ENCODE results near the gene LRTM2.

LRTM2 gene

DNA sequence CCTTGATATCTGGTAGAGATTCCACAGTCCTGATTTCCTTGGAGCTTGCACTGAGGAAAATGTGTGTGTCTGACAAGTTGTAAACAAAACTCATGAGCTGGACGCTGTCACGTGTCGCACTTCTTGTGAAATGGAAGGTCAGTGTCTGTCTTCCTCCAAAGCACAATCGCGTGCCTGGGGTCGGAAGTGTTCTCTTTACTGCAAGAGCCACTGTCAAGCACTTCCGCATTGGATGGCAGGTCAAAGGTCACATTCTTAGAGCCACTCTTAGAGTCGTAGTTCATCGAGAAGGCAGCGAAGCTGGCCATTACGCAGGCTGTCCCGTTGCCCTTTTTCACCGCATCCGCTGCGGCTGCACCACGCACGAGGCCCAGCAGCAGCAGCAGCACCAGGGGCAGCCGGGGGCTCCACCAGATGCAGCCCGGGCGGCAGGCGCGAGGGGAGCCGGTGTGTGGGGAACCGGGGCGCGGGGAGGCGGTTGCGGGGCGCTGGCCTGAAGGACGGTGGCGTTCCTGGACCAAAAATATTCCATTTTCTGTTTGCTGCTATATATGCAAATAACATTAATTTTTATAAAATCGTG, 45.0 kb downstream of the LRTM2 start:
- DNase-seq (ENCODE audit: low read depth) = no peak

DNA sequence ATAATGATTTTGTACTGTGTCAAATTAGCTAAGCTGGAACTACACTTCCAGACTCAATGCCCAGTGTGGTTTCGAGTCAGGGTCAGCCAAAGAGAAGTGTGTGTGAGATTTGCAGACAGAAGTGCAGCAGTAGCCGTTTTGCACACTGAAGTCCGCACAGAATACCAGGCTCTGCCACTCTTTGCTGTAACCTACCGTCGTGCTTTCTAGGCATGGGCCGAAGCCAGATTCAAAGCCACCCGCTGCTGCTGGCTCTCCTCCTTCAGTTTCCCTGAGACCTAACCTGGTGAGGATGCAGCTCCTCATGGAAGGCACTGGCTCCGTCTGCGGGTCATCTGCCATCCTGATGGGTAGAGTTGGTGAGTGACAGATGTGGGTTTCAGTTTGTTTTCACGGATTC, 48.8 kb downstream of the LRTM2 start:
- no peak for DNase-seq (ENCODE audit: low read depth)

DNA sequence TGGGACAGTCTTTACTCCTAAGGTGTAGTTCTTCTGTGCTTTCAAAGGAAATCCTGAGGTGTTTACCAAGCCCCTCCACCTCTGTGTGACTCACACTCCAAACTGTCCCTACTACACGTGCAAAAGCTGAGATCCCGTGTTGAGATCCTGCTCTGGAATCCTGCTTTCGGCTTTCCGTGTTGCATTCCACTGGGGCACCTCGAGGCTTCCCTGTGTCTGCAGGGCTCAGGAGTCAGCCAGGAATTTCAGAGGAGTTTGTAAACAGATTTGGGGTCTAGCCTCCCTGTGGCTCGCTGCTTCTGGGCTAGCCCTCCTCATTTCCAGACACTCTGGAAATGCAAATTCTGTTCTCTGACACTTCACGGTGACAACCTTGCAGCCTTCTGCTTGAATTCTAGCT, 49.7 kb downstream of the LRTM2 start:
- no peak for DNase-seq (ENCODE audit: low read depth)

DNA sequence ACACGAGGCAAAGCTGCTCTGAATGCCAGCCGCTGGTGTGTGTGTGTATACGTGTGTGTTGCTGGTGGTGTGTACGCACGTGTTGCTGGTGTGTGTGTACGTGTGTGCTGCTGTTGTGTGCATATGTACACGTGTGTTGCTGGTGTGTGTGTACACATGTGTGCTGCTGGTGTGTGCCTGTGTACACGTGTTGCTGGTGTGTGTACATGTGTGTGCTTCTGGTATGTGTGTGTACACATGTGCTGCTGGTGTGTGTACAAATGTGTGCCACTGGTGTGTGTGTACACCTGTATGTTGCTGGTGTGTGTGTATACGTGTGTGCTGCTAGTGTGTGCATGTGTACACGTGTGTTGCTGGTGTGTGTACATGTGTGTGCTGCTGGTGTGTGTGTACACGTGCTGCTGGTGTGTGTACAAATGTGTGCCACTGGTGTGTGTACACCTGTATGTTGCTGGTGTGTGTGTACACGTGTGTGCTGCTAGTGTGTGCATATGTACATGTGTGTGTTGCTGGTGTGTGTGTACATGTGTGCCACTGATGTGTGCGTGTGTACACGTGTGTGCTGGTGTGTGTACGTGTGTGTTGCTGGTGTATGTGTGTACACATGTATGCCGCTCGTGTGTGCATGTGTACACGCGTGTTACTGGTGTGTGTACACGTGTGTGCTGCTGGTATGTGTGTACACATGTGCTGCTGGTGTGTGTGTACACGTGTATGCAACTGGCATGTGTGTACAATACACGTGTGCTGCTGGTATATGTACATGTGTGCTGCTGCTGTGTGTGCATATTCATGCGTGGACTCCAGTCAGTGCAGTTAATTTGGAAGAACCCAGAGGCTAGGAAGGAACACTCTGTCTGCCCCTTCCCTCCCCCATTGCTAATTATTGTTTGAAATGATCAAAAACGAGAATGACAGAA, 50.9 kb downstream of the LRTM2 start:
- no peak for DNase-seq (ENCODE audit: low read depth)

DNA sequence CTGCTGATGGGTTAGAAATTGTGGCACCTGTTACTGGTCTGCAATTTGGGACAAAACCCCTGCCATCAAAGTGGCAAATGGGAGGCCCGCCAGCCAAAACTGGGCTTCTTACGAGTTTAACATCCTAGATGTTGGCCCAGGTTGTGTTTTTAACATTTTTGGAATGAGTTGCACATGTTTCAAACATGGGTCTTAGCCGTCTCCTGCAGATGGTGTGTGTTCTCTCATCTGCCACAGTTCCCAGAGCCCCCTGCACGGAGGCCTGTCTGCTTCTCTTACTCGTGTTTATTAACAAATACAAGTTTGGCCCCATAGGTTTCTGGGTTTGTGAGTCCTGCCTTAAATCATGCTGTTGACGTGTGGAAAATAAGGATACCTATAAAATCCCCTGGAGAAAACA, 51.6 kb downstream of the LRTM2 start:
- no peak for DNase-seq (ENCODE audit: low read depth)

DNA sequence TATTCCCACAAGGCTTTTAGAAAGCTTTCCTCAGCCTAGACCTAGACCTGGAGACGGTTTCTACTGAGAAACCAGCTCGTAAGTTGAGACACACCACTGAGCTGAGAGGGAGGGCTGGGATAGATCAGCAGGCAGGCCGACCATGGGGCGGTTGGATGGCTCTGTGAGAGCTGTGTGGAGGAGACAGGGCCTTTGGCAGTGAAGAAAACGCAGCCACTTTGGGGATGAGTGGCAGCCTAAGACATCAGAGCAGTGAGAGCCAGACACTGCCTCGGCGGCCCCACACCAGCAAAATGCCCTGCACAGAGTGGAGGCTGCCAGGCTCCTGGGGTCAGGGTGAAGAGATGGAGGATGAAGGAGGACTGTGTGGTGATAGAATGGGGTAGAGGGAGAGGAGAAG, 52.1 kb downstream of the LRTM2 start:
- DNase-seq (ENCODE audit: low read depth) = no peak

DNA sequence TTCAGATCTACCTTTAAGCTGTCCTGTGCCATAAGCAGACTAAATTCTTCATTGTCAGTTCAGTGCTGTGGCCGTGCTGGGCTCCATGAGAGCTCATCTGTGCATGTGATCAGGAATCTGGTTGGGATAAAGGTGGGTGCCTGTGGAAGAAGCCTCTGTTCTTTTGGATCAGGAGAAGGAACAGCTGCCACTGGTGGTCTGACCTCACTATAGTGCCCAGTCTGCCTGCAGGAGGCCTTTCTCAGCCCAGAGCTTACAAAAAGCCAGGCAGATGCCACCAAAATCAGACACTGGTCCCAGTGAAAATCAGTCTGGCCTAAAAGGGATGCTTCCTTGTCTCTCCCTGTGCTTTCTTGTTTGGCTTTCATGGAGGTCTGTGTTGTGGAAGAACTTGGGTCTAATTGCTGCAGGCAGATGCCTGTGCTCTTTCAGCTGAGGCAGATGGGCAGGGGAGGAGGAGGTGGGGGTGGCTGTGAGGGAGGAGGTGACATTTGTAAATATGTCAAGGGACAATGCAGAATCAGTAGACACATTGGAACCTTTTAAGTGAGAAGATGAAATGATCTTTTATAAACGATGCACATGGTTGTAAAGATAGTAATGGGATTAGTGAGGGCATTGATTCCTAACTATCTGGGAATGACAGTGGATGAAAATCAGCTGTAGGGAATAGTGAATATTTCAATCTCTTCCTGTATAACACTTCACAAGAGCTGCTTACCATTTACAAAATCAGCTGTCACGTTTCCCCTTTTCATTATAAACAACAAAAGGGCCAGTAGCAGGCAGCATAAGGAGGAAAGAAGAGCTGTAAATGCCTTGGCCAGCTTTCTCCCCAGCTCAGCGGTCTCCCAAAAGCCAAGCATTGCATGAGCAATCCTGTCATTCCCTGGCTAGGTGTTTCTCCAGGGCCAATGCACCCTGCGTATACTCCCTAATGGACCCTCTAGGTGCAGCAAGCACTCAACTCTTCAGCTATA, 53.5 kb downstream of the LRTM2 start:
- DNase-seq (ENCODE audit: low read depth) = no peak

DNA sequence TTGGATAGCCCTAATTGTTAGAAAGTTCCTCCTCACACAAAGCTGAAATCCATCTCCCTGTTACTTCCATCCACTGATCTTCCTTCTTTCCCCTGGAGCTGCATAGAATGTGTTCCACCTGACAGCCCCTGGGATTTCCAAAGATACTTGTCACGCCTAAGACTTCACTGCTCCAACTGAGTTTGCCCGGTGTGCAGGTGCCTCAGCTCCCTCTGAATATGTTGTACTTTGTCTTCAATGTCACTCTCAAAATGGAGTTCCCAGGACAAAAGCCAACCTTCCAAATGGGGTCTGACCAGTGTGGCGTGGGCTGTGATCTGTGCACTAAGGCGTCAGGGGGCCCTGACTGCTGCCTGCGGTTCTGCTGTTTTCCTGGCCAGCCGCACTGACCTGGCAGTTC, 55.2 kb downstream of the LRTM2 start:
- no peak for DNase-seq (ENCODE audit: low read depth)

DNA sequence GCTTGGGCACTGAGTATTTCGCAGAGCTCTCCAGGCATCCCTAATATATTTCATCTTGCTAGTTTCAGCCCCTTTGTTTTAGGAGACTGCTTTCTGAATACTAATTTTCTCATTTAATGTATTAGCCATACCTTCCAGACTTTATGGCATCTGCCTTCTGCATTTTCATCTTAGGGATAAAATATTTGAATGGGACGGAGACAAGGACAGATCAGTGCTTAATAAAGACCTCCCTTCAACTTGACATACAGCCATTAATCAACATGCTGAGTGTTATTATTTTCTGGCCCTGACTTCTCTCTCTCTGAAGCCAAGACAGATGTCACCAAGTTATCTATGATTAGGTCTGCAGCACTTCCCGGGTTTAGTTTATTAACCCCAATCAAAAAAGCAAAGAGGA, 55.7 kb downstream of the LRTM2 start:
- DNase-seq (ENCODE audit: low read depth) = no peak

DNA sequence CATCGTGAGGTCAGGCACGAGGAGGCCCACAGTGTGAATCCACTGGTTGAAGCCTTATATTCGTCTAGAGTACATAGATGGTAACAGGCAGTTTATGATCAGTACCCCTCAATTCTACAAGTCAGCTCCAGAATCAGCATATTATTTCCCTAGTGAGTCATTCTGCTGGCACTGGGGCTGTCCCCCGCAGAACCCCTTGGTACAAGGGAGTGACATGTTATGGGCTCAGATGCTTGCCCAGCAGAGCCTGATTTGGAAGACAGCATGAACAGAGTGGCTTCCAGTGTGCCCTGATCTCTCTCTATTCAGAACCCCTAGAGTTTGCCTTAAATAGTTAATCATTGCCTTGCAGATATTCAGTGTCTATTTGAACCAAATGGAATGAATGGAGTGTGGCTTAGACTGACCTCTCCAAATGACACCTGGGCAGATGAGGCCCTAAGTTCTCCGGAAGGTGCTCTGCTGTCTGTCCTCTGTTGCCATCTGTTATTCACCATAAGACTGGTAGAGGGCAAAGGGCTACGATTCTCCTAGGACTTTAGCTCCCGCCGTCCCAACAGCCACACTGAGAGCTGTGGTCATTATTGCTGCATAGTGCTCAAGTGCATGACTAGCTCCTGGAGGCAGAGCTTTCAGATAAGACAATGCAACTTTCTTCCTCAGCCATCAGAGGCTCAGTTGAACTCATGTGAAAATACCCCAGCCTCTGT, 57.0 kb downstream of the LRTM2 start:
- DNase-seq (ENCODE audit: low read depth) = no peak

DNA sequence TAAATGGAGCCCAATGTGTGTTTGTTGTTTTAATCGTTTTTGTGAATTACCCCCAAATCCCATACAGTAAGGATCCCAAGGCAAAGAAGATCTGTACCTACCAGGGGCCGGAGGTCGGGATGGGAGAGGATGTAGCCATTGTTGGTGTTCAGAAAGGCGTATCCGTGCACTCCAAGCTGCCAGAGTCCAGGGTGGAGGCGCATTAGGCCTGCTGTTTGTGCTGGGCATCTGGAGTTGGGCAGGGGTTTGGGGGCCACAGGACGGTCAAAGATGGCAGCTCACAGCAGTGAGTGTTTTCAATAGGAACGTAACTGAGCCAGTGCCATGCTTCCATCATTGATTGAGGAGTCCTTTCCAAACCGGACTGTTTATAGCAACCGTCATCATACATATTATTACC, 57.8 kb downstream of the LRTM2 start:
- no peak for DNase-seq (ENCODE audit: low read depth)

DNA sequence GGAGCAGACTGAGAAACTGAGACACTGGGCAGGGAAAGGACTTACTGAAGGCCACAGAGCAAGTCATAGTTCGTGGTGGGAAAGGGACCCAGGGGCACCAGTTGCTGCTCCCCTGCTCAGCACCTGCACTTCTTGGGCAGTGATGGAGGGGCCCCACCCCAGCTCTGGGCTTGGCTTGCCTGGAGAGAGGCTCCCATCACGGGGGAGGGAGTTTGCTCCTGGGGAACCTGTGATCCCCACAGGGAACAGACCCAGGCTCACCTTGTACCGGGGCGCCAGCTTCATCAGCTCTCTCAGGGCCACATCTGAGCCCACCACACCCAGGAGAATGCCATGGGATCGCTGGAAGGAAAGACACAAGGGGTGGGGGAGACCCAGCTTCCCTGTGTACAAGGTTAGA, 58.3 kb downstream of the LRTM2 start:
- no peak for DNase-seq (ENCODE audit: low read depth)

DNA sequence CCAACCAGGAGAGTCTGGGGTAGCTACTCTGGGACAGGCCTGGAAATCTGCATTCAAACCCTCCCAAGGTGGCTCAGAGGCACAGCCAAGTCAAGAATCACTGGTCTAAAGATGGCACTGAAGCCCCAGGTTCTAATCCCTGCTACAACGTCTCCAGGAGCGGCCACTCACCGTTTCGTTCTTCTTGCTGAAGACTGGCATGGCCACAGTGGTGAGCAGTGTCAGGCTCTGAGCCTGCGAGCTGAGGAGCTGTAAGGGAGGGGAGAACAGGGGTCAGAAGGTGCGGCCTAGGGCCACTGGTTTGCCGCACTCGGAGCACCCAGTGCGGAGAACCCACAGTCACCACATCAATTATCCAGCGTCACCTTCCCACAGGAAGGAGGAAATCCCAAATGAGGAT, 59.3 kb downstream of the LRTM2 start:
- DNase-seq (ENCODE audit: low read depth) = no peak

DNA sequence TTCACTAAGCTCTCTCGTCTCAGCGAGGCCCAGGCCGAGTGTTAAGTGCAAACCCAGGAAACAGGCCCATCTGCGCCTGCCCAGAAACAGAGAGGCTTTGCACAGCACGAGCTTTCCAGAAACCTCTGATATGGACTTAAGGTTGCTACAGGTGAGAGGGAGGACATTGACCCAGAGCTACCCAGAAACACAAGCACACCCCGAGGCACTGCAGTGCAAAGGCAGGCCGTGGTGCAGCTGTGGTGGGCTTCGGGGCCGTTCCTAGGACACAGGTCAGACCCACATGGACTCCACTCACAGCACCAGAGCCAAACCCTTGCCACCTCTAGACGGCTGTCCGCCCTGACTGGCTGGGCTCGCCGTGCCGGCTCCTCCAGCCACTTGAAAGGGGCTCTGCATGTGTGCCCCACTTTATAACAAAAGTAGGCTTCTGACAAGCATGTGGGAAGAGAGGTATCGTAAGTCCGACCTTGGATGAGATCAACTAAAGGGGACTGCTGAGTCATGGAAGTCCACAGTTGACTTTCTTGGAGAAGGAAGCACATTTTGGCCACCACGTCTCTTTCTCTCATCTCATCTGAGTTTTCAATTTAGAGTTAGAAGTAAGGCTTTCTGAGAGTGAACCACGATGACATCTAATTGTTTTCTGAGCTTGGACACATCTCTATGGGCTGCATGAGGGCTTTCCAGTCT, 59.9 kb downstream of the LRTM2 start:
- DNase-seq (ENCODE audit: low read depth) = no peak

DNA sequence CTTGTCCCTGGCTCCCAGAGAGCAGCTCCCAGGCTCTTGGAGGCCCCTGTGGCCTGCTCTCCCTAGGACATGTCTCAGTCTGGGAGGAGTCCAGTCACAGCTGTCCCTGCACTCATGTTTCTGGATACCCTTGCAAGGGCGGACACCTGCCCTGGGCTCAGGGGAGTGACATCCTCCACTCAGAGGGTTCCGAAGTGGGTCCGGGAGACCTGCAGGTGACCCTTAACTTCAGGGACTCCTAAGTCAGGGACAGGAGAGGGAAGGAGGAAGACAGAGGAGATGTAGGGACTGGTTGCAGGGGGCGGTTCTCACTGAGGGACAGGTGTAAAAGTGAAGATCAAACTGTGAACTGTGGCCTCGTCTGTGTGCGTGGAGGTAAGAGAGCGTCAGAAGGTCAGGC, 60.5 kb downstream of the LRTM2 start:
- no peak for DNase-seq (ENCODE audit: low read depth)

DNA sequence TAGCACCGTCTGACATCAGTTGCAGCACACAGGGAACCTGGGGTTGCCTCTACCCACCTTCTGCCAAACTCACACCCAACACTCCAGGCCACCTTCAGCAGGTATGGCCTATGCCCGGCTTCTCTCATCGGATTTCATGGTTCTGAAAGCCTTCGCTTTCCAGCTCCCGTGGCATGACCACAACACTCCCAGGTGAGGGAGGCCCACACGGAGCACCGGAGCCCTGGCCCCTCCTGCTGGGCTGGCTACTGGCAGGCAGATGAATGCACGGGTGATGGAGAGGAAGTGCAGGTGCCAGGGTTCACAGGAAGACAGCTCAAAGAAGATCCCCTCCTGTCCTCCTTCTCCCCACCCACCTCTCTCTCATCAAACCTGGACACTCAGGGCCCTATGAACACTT, 60.9 kb downstream of the LRTM2 start:
- DNase-seq (ENCODE audit: low read depth) = no peak

DNA sequence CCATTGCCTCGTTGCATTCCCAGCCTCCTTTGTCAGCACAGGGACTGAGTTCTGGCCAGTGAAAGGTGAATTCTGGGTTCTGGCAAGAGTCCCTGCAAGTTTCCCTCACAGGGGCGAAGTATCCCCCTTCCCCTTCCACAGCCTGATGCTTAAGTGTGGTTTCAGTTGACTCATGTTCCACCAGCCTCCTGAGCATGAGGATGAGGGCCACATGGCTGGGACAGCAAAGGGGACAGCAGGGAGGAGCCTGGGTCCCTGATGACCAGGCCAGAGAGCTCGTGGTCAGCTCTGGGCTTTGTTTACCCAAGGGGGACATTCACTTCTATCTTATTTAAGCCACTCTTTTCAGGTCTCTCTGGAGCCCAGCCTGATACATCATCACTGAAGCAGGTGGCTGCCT, 61.6 kb downstream of the LRTM2 start:
- DNase-seq (ENCODE audit: low read depth) = no peak

DNA sequence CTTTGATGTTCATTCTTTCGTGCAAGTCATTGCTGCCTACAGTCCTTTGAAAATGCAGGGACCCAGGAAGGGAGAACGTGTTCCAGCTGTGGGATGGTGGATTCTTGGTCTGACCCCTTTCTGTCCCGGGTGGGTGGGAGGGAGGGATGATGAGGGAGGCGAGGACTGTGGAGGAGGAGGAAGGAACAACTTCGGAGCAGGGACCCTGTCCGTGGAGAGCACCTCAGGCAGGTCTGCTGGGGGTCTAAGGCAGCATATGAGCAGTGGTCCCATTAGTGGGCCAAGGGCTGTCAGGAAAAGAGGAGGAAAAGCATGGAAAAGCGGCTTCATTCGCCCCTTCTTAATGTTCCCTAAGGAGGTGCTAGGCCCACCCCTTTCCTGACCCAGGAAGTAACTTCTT, 62.0 kb downstream of the LRTM2 start:
- DNase-seq (ENCODE audit: low read depth) = no peak

DNA sequence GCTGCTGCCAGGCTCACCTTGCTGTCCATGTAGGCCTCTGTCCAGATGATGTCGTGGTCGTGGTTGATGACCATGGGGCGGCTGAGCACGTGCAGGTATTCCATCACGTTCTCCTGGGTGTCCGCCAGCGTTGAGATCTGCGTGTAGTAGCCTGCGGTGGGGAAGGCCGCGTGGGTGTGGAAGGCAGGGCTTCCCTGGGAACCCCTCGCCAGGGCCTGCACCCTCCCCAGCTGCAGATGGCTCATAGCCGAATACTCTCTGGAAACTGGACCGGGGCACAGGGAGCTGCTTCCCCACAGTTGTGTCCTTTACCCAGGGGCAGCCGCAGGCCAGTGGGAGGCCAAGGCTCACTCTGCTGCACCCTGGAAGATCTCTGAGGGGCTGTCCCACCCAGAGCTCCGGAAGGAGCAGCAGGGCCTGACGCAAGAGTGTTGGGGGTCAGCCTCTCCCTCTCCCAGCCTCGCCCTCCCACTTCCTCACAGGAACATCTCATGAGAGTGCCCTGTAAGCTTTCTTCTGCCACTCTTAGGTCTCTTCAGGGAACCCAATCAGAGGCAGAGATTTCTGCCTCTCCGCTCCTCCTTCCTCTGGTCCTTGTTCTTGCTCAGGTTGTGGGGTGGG, 62.6 kb downstream of the LRTM2 start:
- DNase-seq (ENCODE audit: low read depth) = no peak

DNA sequence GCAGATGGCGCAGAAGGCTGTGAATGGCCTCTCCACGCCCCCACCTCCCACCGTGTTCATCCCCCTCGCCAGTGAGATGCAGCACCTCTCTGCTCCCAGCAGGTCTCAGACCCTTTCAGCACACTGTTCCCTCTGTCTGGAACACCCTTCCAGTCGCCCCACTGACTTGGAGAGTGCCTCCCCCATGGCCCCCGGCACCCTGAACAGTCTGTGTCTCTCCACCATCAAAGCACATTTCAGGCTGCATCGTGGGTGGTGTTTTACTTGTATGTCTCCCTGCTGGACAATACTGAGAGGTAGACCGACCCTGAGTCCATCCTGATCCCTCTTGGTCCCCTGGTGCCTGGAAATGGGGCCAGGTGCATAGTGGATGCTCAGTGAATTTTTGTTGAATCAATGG, 63.1 kb downstream of the LRTM2 start:
- no peak for DNase-seq (ENCODE audit: low read depth)

DNA sequence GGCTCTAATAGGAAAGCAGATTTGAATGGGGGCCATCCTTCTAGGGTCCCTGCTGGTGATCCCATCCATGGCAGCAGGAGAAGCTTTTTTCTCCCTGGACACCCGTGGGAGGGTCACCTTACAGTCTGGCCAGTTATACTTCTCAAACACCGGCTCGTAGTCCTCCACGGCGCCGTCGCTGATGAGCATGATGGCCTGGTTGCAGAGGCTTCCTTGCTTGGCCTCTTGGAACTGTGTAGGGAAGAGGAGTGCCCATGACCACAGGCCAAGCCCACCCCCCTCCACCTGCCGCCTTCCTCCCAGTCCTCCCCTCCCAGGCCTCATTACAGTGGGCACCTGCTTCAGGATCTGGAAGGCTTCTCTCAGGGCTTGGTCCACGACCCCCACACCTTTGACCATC, 64.3 kb downstream of the LRTM2 start:
- no peak for DNase-seq (ENCODE audit: low read depth)

All from stimulated activated CD8-positive, alpha-beta memory T cell treated with anti-CD3 and anti-CD28 coated beads, Interleukin-12 subunit alpha, Interleukin-12 subunit beta, amount 100 ng/mL, for 4 hours (primary cell).